HepG2 (cell line): ENCODE measurements around the gene KIN. TPM values are rescaled to one million over a fixed set of nuclear protein-coding genes. Genes with fewer than 3 reads are reported as not detected.

ENCODE experiments used
- AKAP8 ChIP-seq: sonication (generic); formaldehyde crosslinking; IDR thresholded peaks from 2 replicates; pipeline ENCODE4 v1.5.1; 2020; ENCODE audit warnings: mild to moderate bottlenecking, missing genetic modification reagents
- GATAD2A ChIP-seq: IDR thresholded peaks from 2 replicates; pipeline ENCODE4 v1.6.1; 2016
- HNF1A ChIP-seq, 2 experiments: sonication (generic) in 1 of 2; formaldehyde crosslinking in 1 of 2; IDR thresholded peaks; 2 replicates each; pipeline versions ENCODE4 v1.4.0 to v1.6.1; 2016 to 2020; ENCODE audit warnings: borderline replicate concordance in 1 of 2, low read depth in 1 of 2, mild to moderate bottlenecking in 1 of 2, missing genetic modification reagents in 1 of 2
- IRF2 ChIP-seq: IDR thresholded peaks from 2 replicates; pipeline ENCODE4 v1.6.1; 2018; ENCODE audit warnings: missing genetic modification reagents, missing compliant biosample characterization
- PITX1 ChIP-seq: sonication (generic); formaldehyde crosslinking; IDR thresholded peaks from 2 replicates; pipeline ENCODE4 v1.5.1; 2020; ENCODE audit warnings: mild to moderate bottlenecking, missing genetic modification reagents
- ZBTB34 ChIP-seq: sonication (generic); formaldehyde crosslinking; IDR thresholded peaks from 2 replicates; pipeline ENCODE4 v1.8.0; 2022; ENCODE audit warnings: mild to moderate bottlenecking, missing genetic modification reagents
- ZBTB7A ChIP-seq: sonication (generic); formaldehyde crosslinking; IDR thresholded peaks from 2 replicates; pipeline ENCODE4 v1.8.0; 2022; ENCODE audit warnings: mild to moderate bottlenecking, missing genetic modification reagents
- ZNF235 ChIP-seq: sonication (generic); formaldehyde crosslinking; IDR thresholded peaks from 2 replicates; pipeline ENCODE4 v1.8.1; 2023; ENCODE audit warnings: mild to moderate bottlenecking, missing genetic modification reagents, borderline replicate concordance
- ZNF281 ChIP-seq: sonication (generic); formaldehyde crosslinking; IDR thresholded peaks from 2 replicates; pipeline ENCODE4 v1.4.0; 2020; ENCODE audit warnings: missing genetic modification reagents, borderline replicate concordance
- ZNF512B ChIP-seq: sonication (generic); formaldehyde crosslinking; IDR thresholded peaks from 2 replicates; pipeline ENCODE4 v1.5.1; 2020; ENCODE audit warnings: missing genetic modification reagents, mild to moderate bottlenecking, borderline replicate concordance
- ZNF768 ChIP-seq: sonication (generic); formaldehyde crosslinking; IDR thresholded peaks from 2 replicates; pipeline ENCODE4 v1.4.0; 2020; ENCODE audit warnings: missing genetic modification reagents
- polyA plus RNA-seq, 8 experiments: library from polyadenylated mRNA; depleted of rRNA in 3 of 8; stranded (reverse) in 7 of 8; unstranded in 1 of 8; fragments of >200 nt; fragmentation: Illumina TruSeq in 4 of 8; extraction: Trizol in 4 of 8; gene quantifications; 2 replicates each; pipeline versions ENCODE4 v1.2.1 to v1.2.3, GENCODE V29; 2011 to 2016; ENCODE audit warnings: low read depth in 4 of 8, missing spikeins in 1 of 8, mixed read lengths in 1 of 8; ENCODE audit not compliant: insufficient read depth in 1 of 8
- total RNA-seq, 5 experiments: library from RNA; depleted of rRNA; stranded (reverse); fragments of >200 nt; fragmentation: Illumina TruSeq; extraction: Trizol; gene quantifications; 2 replicates each; pipeline ENCODE4 v1.2.3, GENCODE V29; 2016; ENCODE audit warnings: low read depth in 1 of 5
- TF ChIP-seq, protein P1 (sequence below): sonication (generic); formaldehyde crosslinking; IDR thresholded peaks from 2 replicates; pipeline ENCODE4 v1.8.1; 2023; ENCODE audit warnings: mild to moderate bottlenecking, moderate library complexity, missing genetic modification reagents

KIN gene
- total and polyA plus RNA-seq, 2 of the 13 experiments (the other 11 are each of a cell fraction or from before 2014, with no cell fraction given): 4.9 to 23.2 TPM

GRCh38 chr10:7787857-7788638 is at the start of gene KIN, which contains the start of gene ATP5F1C (continued):
- peak; percentile 34; the same call in 1 of the 2 replicates for TF ChIP-seq ZNF512B
- no peak for TF ChIP-seq ZBTB34 (CRISPR knock-in tag)
- TF ChIP-seq, protein P1, sequence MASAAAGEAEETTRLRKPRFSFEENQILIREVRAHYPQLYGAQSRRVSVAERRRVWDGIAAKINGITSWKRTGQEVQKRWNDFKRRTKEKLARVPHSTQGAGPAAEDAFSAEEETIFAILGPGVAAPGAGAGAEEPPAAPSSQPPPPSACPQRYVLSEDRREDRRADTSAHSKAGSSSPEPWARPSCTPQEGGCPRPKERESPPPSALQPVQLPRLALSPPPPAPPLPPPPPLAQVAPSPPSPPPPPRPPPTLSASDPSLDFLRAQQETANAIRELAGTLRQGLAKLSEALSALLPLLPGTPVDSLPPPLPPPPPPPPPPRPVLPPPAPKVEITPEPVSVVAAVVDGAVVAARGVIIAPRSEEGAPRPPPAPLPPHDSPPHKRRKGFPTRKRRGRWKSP (CRISPR knock-in tag): peak; percentile 45; the same call in 1 of the 2 replicates
- TF ChIP-seq ZNF768 (CRISPR knock-in tag): peak; percentile 36; the same call in 1 of the 2 replicates
- TF ChIP-seq HNF1A (IDR thresholded peaks at IDR 0.05; ENCODE audit: low read depth): 0 out of 2 replicates have a peak, but pooled peaks have one; percentile 18
- TF ChIP-seq HNF1A (CRISPR knock-in tag; IDR thresholded peaks at IDR 0.05; ENCODE audit: borderline replicate concordance): peak; percentile 33; the same call in 1 of the 2 replicates
- peak; percentile 60 for TF ChIP-seq PITX1 (CRISPR knock-in tag)
- TF ChIP-seq ZNF281 (CRISPR knock-in tag): no peak
- TF ChIP-seq AKAP8 (CRISPR knock-in tag): peak; percentile 34; the same call in 1 of the 2 replicates
- peak; percentile 75 for TF ChIP-seq IRF2 (CRISPR knock-in tag)
- peak; percentile 66; the same call in 1 of the 2 replicates for TF ChIP-seq ZBTB7A
- TF ChIP-seq ZNF235 (CRISPR knock-in tag): peak; percentile 88; the same call in 1 of the 2 replicates
- peak; percentile 55; the same call in 1 of the 2 replicates for TF ChIP-seq GATAD2A (CRISPR knock-in tag)
